Stimulated activated CD4-positive, alpha-beta T cell treated with anti-CD3 and anti-CD28 coated beads, Interleukin-12 subunit alpha, Interleukin-12 subunit beta, amount 100 ng/mL, for 4 hours (primary cell): ENCODE measurements around the gene POLA2.
A peak's percentile ranks its signal among the peaks of the same experiment; 100 is the strongest.
"Not testable (repeated sequence)": the region's sequence is repeated elsewhere in the genome, so short reads cannot be mapped to it uniquely, and the experiment has no call there.

Experiments
- DNase-seq: peaks from one replicate; pipeline ENCODE4 v3.0.0-alpha.2; 2020

POLA2 gene

GRCh38 chr11:65243797-65244196 is 18.0 kb upstream of the POLA2 start:
- no peak for DNase-seq

- not testable (repeated sequence) for DNase-seq
These were observed 16.7 kb upstream of the POLA2 start for GRCh38 chr11:65245046-65245445.

GRCh38 chr11:65246506-65246905 is 15.3 kb upstream of the POLA2 start:
- no peak for DNase-seq

GRCh38 chr11:65248184-65248710 is 13.5 kb upstream of the POLA2 start:
- not testable (repeated sequence) for DNase-seq

- DNase-seq: no peak
These were observed 10.3 kb upstream of the POLA2 start for GRCh38 chr11:65251476-65251875.

GRCh38 chr11:65254724-65255123 is 7.0 kb upstream of the POLA2 start:
- no peak for DNase-seq

GRCh38 chr11:65258988-65259387 is 2.8 kb upstream of the POLA2 start:
- DNase-seq: no peak

GRCh38 chr11:65260302-65260701 is 1.5 kb upstream of the POLA2 start:
- DNase-seq: no peak

GRCh38 chr11:65260756-65261590 is 789 bp upstream of the POLA2 start:
- DNase-seq: no peak

GRCh38 chr11:65262381-65262680 is 569 bp downstream of the POLA2 start:
- DNase-seq: no peak

- DNase-seq: no peak
These were observed 1.0 kb downstream of the POLA2 start for GRCh38 chr11:65262776-65263175.

- not testable (repeated sequence) for DNase-seq
These were observed 3.0 kb downstream of the POLA2 start for GRCh38 chr11:65264747-65265146.

- no peak for DNase-seq
These were observed 4.4 kb downstream of the POLA2 start for GRCh38 chr11:65266210-65266609.

- no peak for DNase-seq
These were observed 13.2 kb downstream of the POLA2 start for GRCh38 chr11:65274735-65275682.

- DNase-seq: no peak
These were observed 14.1 kb downstream of the POLA2 start for GRCh38 chr11:65275906-65276305.

GRCh38 chr11:65277631-65278277 is 16.0 kb downstream of the POLA2 start:
- DNase-seq: no peak

- DNase-seq: no peak
These were observed 16.6 kb downstream of the POLA2 start for GRCh38 chr11:65278356-65278755.

GRCh38 chr11:65279279-65279678 is 17.5 kb downstream of the POLA2 start:
- no peak for DNase-seq

- peak; percentile 41 for DNase-seq
These were observed 18.1 kb downstream of the POLA2 start for GRCh38 chr11:65279741-65280440.

- no peak for DNase-seq
These were observed 18.9 kb downstream of the POLA2 start for GRCh38 chr11:65280646-65281045.

GRCh38 chr11:65286686-65287085 is 24.9 kb downstream of the POLA2 start:
- no peak for DNase-seq

- DNase-seq: no peak
These were observed 25.8 kb downstream of the POLA2 start for GRCh38 chr11:65287601-65288000.
